Measurements from ENCODE around the gene CST7. TPM values are rescaled to one million over a fixed set of nuclear protein-coding genes. Genes with fewer than 3 reads are reported as not detected.

Gene CST7
- polyA plus RNA-seq, 3 donors from 2014 or later, result 2,262 to 2,521 (median 2,438) TPM

- Mint-ChIP-seq H3K27ac (peak overlapping the region in 1 of 6 donors; percentile 16), H3K4me3 (no peak overlapping the region), H3K9me3 (no peaks in the 10 kb centered on the region), H3K36me3 (peaks cover 14 to 55% (median 22%) of the 10 kb centered on the region in 3 donors), H3K27me3 (ENCODE audit: low read depth in 3 of 3) (peaks cover 0 to 2% (median 0%) of the 10 kb centered on the region in 3 donors), H3K4me1 (peaks cover 0 to 6% of the 10 kb centered on the region in 2 donors)
- DNase-seq, result no peak
These were observed 53.9 kb downstream of the CST7 start for GRCh38 chr20:25003002-25003401.

- peak overlapping the region in 5 of 6 donors; percentile 34 to 62 (median 36) for H3K27ac Mint-ChIP-seq
- DNase-seq, result no peak
- peaks cover 0 to 2% (median 0%) of the 10 kb centered on the region in 3 donors for H3K27me3 Mint-ChIP-seq (ENCODE audit: low read depth in 3 of 3)
- peaks cover 22 to 72% (median 31%) of the 10 kb centered on the region in 3 donors for H3K36me3 Mint-ChIP-seq
- peaks cover 0 to 4% of the 10 kb centered on the region in 2 donors for H3K4me1 Mint-ChIP-seq
- no peak overlapping the region for H3K4me3 Mint-ChIP-seq
- no peaks in the 10 kb centered on the region for H3K9me3 Mint-ChIP-seq
These were observed 56.2 kb downstream of the CST7 start for GRCh38 chr20:25005220-25005619.

GRCh38 chr20:25005661-25006060 lies 56.6 kb downstream of the CST7 start:
- DNase-seq, result no peak
- Mint-ChIP-seq H3K4me1 (no peaks in the 10 kb centered on the region), H3K9me3 (no peaks in the 10 kb centered on the region), H3K27ac (peak overlapping the region in 5 of 6 donors; percentile 24 to 62 (median 35)), H3K27me3 (ENCODE audit: low read depth in 3 of 3) (peaks cover 0 to 2% (median 0%) of the 10 kb centered on the region in 3 donors), H3K4me3 (no peak overlapping the region), H3K36me3 (peaks cover 18 to 71% (median 30%) of the 10 kb centered on the region in 3 donors)

GRCh38 chr20:25006431-25007167 lies 57.5 kb downstream of the CST7 start:
- Mint-ChIP-seq H3K4me1 (no peaks in the 10 kb centered on the region), H3K4me3 (no peak overlapping the region), H3K36me3 (peaks cover 17 to 80% (median 33%) of the 10 kb centered on the region in 3 donors), H3K27me3 (ENCODE audit: low read depth in 3 of 3) (peaks cover 0 to 2% (median 0%) of the 10 kb centered on the region in 3 donors), H3K9me3 (no peaks in the 10 kb centered on the region), H3K27ac (peak overlapping the region in 3 of 6 donors; percentile 3 to 64 (median 37))
- no peak for DNase-seq

- no peaks in the 10 kb centered on the region for H3K4me1 Mint-ChIP-seq
- no peaks in the 10 kb centered on the region for H3K9me3 Mint-ChIP-seq
- H3K4me3 Mint-ChIP-seq, result no peak overlapping the region
- no peak overlapping the region for H3K27ac Mint-ChIP-seq
- DNase-seq, result no peak
- peaks cover 22 to 76% (median 32%) of the 10 kb centered on the region in 3 donors for H3K36me3 Mint-ChIP-seq
- peaks cover 0 to 2% (median 0%) of the 10 kb centered on the region in 3 donors for H3K27me3 Mint-ChIP-seq (ENCODE audit: low read depth in 3 of 3)
These were observed 58.6 kb downstream of the CST7 start for GRCh38 chr20:25007491-25008305.

GRCh38 chr20:25008388-25009217 lies 59.5 kb downstream of the CST7 start:
- Mint-ChIP-seq H3K4me1 (no peaks in the 10 kb centered on the region), H3K4me3 (no peak overlapping the region), H3K27me3 (ENCODE audit: low read depth in 3 of 3) (peaks cover 0 to under 1% (median 0%) of the 10 kb centered on the region in 3 donors), H3K27ac (peak overlapping the region in 1 of 6 donors; percentile 29), H3K36me3 (peaks cover 17 to 76% (median 33%) of the 10 kb centered on the region in 3 donors), H3K9me3 (no peaks in the 10 kb centered on the region)
- no peak for DNase-seq

Other genes with a start within 250 kb of the CST7 start
- gene APMAP, start 43.5 kb downstream of the CST7 start, polyA plus RNA-seq, result 1,000 to 10,000 TPM in 1 of 3 donors, 100 to 1,000 TPM in 2; 649 to 1,111 (median 667) TPM
- gene ACSS1, start 108.9 kb downstream of the CST7 start, polyA plus RNA-seq, result 10 to 100 TPM; 66.6 to 85.2 (median 83.7) TPM
- not detected for gene VSX1, start 132.9 kb downstream of the CST7 start, polyA plus RNA-seq
- 10 to 100 TPM; 22.6 to 36.9 (median 30.0) TPM for gene ENTPD6, start 246.4 kb downstream of the CST7 start, polyA plus RNA-seq

Measured in immature natural killer cell (primary cell).